Endometrial microvascular endothelial cells (primary cell): ENCODE results near the gene C19orf44. TPM values are rescaled to one million over a fixed set of nuclear protein-coding genes. Genes with fewer than 3 reads are reported as not detected.

Source experiments
- in situ Hi-C: cut with HindIII; loops from 2 replicates; pipeline ENCODE4 v1.10.0; 2017; ENCODE audit warnings: low sequenced_read_pairs, low pct_unique_long_range_greater_than_20kb; ENCODE audit errors: inconsistent ontology term
- total RNA-seq: library from RNA; depleted of rRNA; stranded (reverse); fragments of >200 nt; gene quantifications from one replicate; pipeline ENCODE4 v1.2.3, GENCODE V29; 2015; ENCODE audit errors: inconsistent ontology term

The C19orf44 gene
- total RNA-seq, 1 donor from 2014 or later, result 2.4 TPM

GRCh38 chr19:16559780-16560276 lies 63.6 kb downstream of the C19orf44 start:
- in situ Hi-C loops, result no loop called here

GRCh38 chr19:16561382-16561781 lies 65.2 kb downstream of the C19orf44 start:
- in situ Hi-C loops, result no loop called here

- in situ Hi-C loops, result no loop called here
Observed at GRCh38 chr19:16562608-16563025, 66.4 kb downstream of the C19orf44 start.

GRCh38 chr19:16564842-16565241 lies 68.6 kb downstream of the C19orf44 start:
- in situ Hi-C loops, result no loop called here

GRCh38 chr19:16566161-16566560 lies 70.0 kb downstream of the C19orf44 start:
- in situ Hi-C loops, result no loop called here

- in situ Hi-C loops, result no loop called here
Observed at GRCh38 chr19:16566702-16567101, 70.5 kb downstream of the C19orf44 start.

- in situ Hi-C loops, result no loop called here
Observed at GRCh38 chr19:16569609-16570320, 73.6 kb downstream of the C19orf44 start.

Other genes with a start within 250 kb of the C19orf44 start
- gene KLF2, start 171.6 kb upstream of the C19orf44 start, total RNA-seq, result 8.5 TPM
- gene EPS15L1, start 24.4 kb upstream of the C19orf44 start, total RNA-seq, result 8.7 TPM
- gene CALR3, start 227 bp upstream of the C19orf44 start, total RNA-seq, result not detected
- 10.6 TPM for gene CHERP, start 46.0 kb downstream of the C19orf44 start, total RNA-seq
- gene SLC35E1, start 76.0 kb downstream of the C19orf44 start, total RNA-seq, result 31.7 TPM
- 8.5 TPM for gene MED26, start 131.8 kb downstream of the C19orf44 start, total RNA-seq
- 114 TPM for gene SMIM7, start 163.8 kb downstream of the C19orf44 start, total RNA-seq
- not detected for gene TMEM38A, start 164.7 kb downstream of the C19orf44 start, total RNA-seq
- gene NWD1, start 223.5 kb downstream of the C19orf44 start, total RNA-seq, result not detected